OCI-LY1 (cell line): Measurements from ENCODE around the gene PDK3.
A peak's percentile ranks its signal among the peaks of the same experiment; 100 is the strongest.

Experiments used
- H2AFZ ChIP-seq: fragments of 200-600 bp; sonication (generic), shearing (Covaris generic); 2 replicates; pipeline ENCODE4 v1.6.0; 2014; ENCODE audit warnings: antibody characterized with exemption, mild to moderate bottlenecking, low read length
- H3F3A ChIP-seq: fragments of 200-600 bp; sonication (generic), shearing (Covaris generic); 2 replicates; pipeline ENCODE4 v1.6.0; 2014; ENCODE audit warnings: mild to moderate bottlenecking, antibody characterized with exemption, low read length, moderate library complexity; ENCODE audit not compliant: insufficient read depth
- H3K27ac ChIP-seq: fragments of 200-600 bp; sonication (generic); 2 replicates; pipeline ENCODE4 v1.5.1; 2014; ENCODE audit warnings: low read length, mixed run types, mild to moderate bottlenecking, low read depth; ENCODE audit not compliant: poor library complexity, severe bottlenecking
- H3K27me3 ChIP-seq: fragments of 200-600 bp; sonication (generic); 2 replicates; pipeline ENCODE4 v1.6.0; 2014; ENCODE audit warnings: antibody characterized with exemption, mild to moderate bottlenecking, low read length, moderate library complexity; ENCODE audit not compliant: insufficient read depth
- H3K36me3 ChIP-seq: fragments of 200-600 bp; sonication (generic); 2 replicates; pipeline ENCODE4 v1.6.1; 2014; ENCODE audit warnings: mild to moderate bottlenecking, antibody characterized with exemption, low read length, moderate library complexity, mixed read lengths; ENCODE audit not compliant: insufficient read depth
- H3K4me1 ChIP-seq: fragments of 200-600 bp; sonication (generic); 2 replicates; pipeline ENCODE4 v1.5.1; 2014; ENCODE audit warnings: mild to moderate bottlenecking, low read length, moderate library complexity; ENCODE audit not compliant: insufficient read depth, severe bottlenecking
- H3K4me2 ChIP-seq: fragments of 200-600 bp; sonication (generic), shearing (Covaris generic); 2 replicates; pipeline ENCODE4 v1.6.1; 2014; ENCODE audit warnings: low read length
- H3K4me3 ChIP-seq: fragments of 200-600 bp; sonication (generic); 2 replicates; pipeline ENCODE4 v1.5.1; 2014; ENCODE audit warnings: low read length, low read depth, mild to moderate bottlenecking, mixed read lengths; ENCODE audit not compliant: poor library complexity, severe bottlenecking
- H3K79me2 ChIP-seq: fragments of 200-600 bp; shearing (Covaris generic); 2 replicates; pipeline ENCODE4 v1.6.1; 2016; ENCODE audit warnings: mixed run types, low read length, mixed read lengths; ENCODE audit not compliant: insufficient read depth
- H3K9ac ChIP-seq: fragments of 200-600 bp; sonication (generic), shearing (Covaris generic); 2 replicates; pipeline ENCODE4 v1.6.1; 2014; ENCODE audit warnings: mild to moderate bottlenecking, low read length, mixed read lengths
- H3K9me2 ChIP-seq: fragments of 200-600 bp; sonication (generic), shearing (Covaris generic); 2 replicates; pipeline ENCODE4 v1.6.1; 2014; ENCODE audit warnings: low read depth, mild to moderate bottlenecking, low read length, mixed read lengths
- H3K9me3 ChIP-seq: fragments of 200-600 bp; shearing (Covaris generic); 2 replicates; pipeline ENCODE4 v1.6.1; 2014; ENCODE audit warnings: low read length, mixed read lengths
- H4K20me1 ChIP-seq: fragments of 200-600 bp; sonication (generic), shearing (Covaris generic); 2 replicates; pipeline ENCODE4 v1.6.0; 2016; ENCODE audit warnings: mild to moderate bottlenecking, low read length; ENCODE audit not compliant: insufficient read depth
- EZH2 ChIP-seq: fragments of 200-600 bp; sonication (generic), shearing (Covaris generic); IDR thresholded peaks from 2 replicates; pipeline ENCODE4 v1.8.0; 2017; ENCODE audit warnings: borderline replicate concordance, mixed run types, mild to moderate bottlenecking, antibody characterized with exemption, low read length, moderate library complexity, mixed read lengths
- TF ChIP-seq, protein P1 (sequence below): fragments of 200-600 bp; sonication (generic), shearing (Covaris generic); IDR thresholded peaks from 2 replicates; pipeline ENCODE4 v1.5.1; 2017; ENCODE audit warnings: mild to moderate bottlenecking, antibody characterized with exemption, low read length, moderate library complexity, mixed read lengths

PDK3 gene

DNA sequence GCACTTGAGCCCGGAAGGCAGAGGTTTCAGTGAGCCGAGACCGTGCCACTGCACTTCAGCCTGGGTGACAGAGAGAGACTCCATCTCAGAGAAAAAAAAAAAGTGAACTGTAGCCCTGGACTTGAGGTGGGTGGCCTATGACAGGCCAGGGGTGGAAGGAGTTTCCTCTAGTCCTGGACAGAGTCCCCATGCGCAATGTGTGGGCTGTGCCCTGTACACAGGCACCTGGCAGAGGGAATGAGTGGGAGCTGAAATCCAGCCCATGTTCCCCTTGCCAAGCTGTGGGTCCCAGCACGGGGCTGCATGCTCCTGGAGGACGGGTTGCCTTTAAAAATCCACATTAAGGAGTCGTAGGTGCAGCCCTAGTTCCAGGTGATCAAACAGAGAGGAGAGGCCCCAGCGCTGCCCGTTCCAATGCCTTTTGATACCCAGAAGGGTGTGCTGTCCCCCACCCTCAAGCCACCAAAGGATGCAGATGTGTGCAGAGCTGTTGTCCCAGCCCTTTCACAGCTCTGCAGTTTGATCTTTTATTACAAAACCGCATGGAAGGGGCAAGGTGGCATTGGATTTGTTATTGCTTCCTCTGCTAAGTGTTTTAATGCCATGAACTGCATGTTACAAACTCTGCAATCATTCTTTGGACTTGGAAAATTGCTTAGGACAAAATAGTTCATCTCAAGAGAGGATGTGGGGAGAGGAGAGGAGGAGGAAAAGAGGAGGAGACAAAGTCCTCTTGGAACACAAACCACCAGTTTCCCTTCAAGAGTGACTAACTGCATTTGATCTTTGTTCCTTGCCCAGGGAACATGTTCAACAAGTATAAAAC lies 38.0 kb upstream of the PDK3 start:
- no peaks in the 10 kb centered on the region for H3K4me1 ChIP-seq
- H3K36me3 ChIP-seq, result no peaks in the 10 kb centered on the region
- no peaks in the 10 kb centered on the region for H3F3A ChIP-seq
- no peaks in the 10 kb centered on the region for H4K20me1 ChIP-seq
- H3K27ac ChIP-seq, result no peak overlapping the region
- no peaks in the 10 kb centered on the region for H3K9me2 ChIP-seq
- H3K4me3 ChIP-seq, result no peak overlapping the region
- no peaks in the 10 kb centered on the region for H3K79me2 ChIP-seq
- H3K9me3 ChIP-seq, result no peaks in the 10 kb centered on the region
- peak overlapping the region; percentile 89; the same call in 1 of the 2 replicates for H2AFZ ChIP-seq
- TF ChIP-seq EZH2, result no peak
- TF ChIP-seq, protein P1, sequence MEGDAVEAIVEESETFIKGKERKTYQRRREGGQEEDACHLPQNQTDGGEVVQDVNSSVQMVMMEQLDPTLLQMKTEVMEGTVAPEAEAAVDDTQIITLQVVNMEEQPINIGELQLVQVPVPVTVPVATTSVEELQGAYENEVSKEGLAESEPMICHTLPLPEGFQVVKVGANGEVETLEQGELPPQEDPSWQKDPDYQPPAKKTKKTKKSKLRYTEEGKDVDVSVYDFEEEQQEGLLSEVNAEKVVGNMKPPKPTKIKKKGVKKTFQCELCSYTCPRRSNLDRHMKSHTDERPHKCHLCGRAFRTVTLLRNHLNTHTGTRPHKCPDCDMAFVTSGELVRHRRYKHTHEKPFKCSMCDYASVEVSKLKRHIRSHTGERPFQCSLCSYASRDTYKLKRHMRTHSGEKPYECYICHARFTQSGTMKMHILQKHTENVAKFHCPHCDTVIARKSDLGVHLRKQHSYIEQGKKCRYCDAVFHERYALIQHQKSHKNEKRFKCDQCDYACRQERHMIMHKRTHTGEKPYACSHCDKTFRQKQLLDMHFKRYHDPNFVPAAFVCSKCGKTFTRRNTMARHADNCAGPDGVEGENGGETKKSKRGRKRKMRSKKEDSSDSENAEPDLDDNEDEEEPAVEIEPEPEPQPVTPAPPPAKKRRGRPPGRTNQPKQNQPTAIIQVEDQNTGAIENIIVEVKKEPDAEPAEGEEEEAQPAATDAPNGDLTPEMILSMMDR, result no peak
- no peak overlapping the region for H3K9ac ChIP-seq
- no peak overlapping the region for H3K4me2 ChIP-seq
- H3K27me3 ChIP-seq, result no peaks in the 10 kb centered on the region

- Histone ChIP-seq H4K20me1 (no peaks in the 10 kb centered on the region), H3K36me3 (no peaks in the 10 kb centered on the region), H3K27me3 (no peaks in the 10 kb centered on the region), H3K4me3 (no peak overlapping the region), H3K27ac (no peak overlapping the region), H3F3A (no peaks in the 10 kb centered on the region), H3K4me1 (no peaks in the 10 kb centered on the region), H2AFZ (no peak overlapping the region), H3K9me3 (no peaks in the 10 kb centered on the region), H3K9me2 (no peaks in the 10 kb centered on the region), H3K79me2 (no peaks in the 10 kb centered on the region), H3K9ac (no peak overlapping the region), H3K4me2 (no peak overlapping the region)
- TF ChIP-seq EZH2, result no peak
- TF ChIP-seq, protein P1, result no peak
Measured at GRCh38 chrX:24427747-24428019, 37.4 kb upstream of the PDK3 start.

DNA sequence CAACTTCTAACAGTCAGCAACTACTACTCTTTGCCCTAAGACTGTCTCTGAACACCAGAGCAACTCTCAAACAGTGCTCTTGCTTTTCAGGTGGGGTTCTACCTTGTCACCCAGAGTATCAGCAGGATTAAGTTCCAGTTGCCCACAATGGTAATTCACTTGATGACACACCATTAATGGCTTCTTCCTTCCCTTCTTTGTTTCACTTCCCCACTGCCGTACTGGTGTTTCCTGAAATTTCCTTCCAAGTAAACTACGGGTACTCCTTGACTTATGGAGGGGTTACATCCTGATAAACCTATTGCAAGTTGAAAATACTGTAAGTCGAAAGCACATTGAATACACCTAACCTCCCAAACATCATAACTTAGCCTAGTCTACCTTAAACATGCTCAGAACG lies 36.6 kb upstream of the PDK3 start:
- Histone ChIP-seq H3K9me3 (no peaks in the 10 kb centered on the region), H3K4me2 (no peak overlapping the region), H4K20me1 (no peaks in the 10 kb centered on the region), H3K79me2 (no peaks in the 10 kb centered on the region), H3K27me3 (no peaks in the 10 kb centered on the region), H3K4me1 (no peaks in the 10 kb centered on the region), H3K4me3 (no peak overlapping the region), H3K9me2 (no peaks in the 10 kb centered on the region), H2AFZ (no peak overlapping the region), H3K36me3 (no peaks in the 10 kb centered on the region), H3K27ac (no peak overlapping the region), H3K9ac (no peak overlapping the region), H3F3A (no peaks in the 10 kb centered on the region)
- no peak for TF ChIP-seq EZH2
- TF ChIP-seq, protein P1, result no peak
